GM12878 (cell line): Measurements from ENCODE around the gene YARS1. TPM values are rescaled to one million over a fixed set of nuclear protein-coding genes. Genes with fewer than 3 reads are reported as not detected.

Experiments
- ATAC-seq: fragments of 200-7000 bp; cut with Tn5 transposase; 3 replicates; pipeline ENCODE4 v1.9.1; 2020; ENCODE audit warnings: mild to moderate bottlenecking, moderate library complexity
- BruUV-seq: library from RNA; stranded (reverse); fragments of 400-500 nt; replicated peaks from 2 replicates; lab custom pipeline; 2021; lab: Mats Ljungman, UMichigan
- CTCF ChIA-PET: fragments of 300-600 bp; sonication (Branson Sonifier 250); formaldehyde crosslinking; extraction: SDS; loops from one replicate; lab custom pipeline; 2021; ENCODE audit warnings: inconsistent platforms; lab: Yijun Ruan, JAX
- POLR2A ChIA-PET: fragments of 350-600 bp; formaldehyde crosslinking; extraction: SDS; loops from one replicate; lab custom pipeline; 2021; ENCODE audit warnings: inconsistent platforms; lab: Charles Lee
- RAD21 ChIA-PET: fragments of 300-600 bp; sonication (Branson Sonifier 250); formaldehyde crosslinking; loops from one replicate; lab custom pipeline; 2023; ENCODE audit warnings: antibody characterized with exemption; ENCODE audit not compliant: unreplicated experiment; lab: Charles Lee
- SMC1A ChIA-PET: fragments of 300-600 bp; sonication (Branson Sonifier 250); formaldehyde crosslinking; loops from one replicate; lab custom pipeline; 2023; ENCODE audit not compliant: unreplicated experiment, uncharacterized antibody; lab: Charles Lee
- DNase-seq: peaks from one replicate; pipeline ENCODE4 v3.0.0-alpha.2; 2011; ENCODE audit warnings: low read depth, low spot score
- FAIRE-seq: peaks from 3 replicates; lab custom pipeline; 2011; peaks lifted over from hg19 to GRCh38; lab: Jason Lieb, UNC
- H2AFZ ChIP-seq: 2 replicates; pipeline ENCODE4 v1.6.0; 2011; ENCODE audit warnings: low read depth, low read length, control low read depth; ENCODE audit not compliant: control insufficient read depth
- H3K27ac ChIP-seq: 2 replicates; pipeline ENCODE4 v1.5.1; 2011; ENCODE audit warnings: control low read depth; ENCODE audit not compliant: control insufficient read depth, insufficient read depth
- H3K27me3 ChIP-seq, 2 experiments: replicated peaks in 1 of 2; 2 replicates each; pipeline versions ENCODE4 v1.6.0 to v1.6.1; 2011; ENCODE audit warnings: low read length in 1 of 2; ENCODE audit not compliant: control insufficient read depth in 2 of 2, insufficient read depth in 2 of 2
- H3K36me3 ChIP-seq, 2 experiments: 2 replicates each; pipeline ENCODE4 v1.5.1; 2011; ENCODE audit warnings: low read length in 1 of 2; ENCODE audit not compliant: control insufficient read depth in 2 of 2, insufficient read depth in 2 of 2
- H3K4me1 ChIP-seq: 2 replicates; pipeline ENCODE4 v1.6.1; 2011; ENCODE audit warnings: mild to moderate bottlenecking, low read length, moderate library complexity, mixed read lengths; ENCODE audit not compliant: control insufficient read depth, insufficient read depth
- H3K4me2 ChIP-seq: 2 replicates; pipeline ENCODE4 v1.6.0; 2011; ENCODE audit warnings: control low read depth; ENCODE audit not compliant: control insufficient read depth, insufficient read depth
- H3K4me3 ChIP-seq: fragments of 200-600 bp; sonication (generic); 2 replicates; pipeline ENCODE4 v1.5.1; 2016
- H3K79me2 ChIP-seq: 2 replicates; pipeline ENCODE4 v1.6.0; 2011; ENCODE audit warnings: low read length; ENCODE audit not compliant: control insufficient read depth, insufficient read depth
- H3K9ac ChIP-seq: 2 replicates; pipeline ENCODE4 v1.8.0; 2011; ENCODE audit warnings: low read length, control low read depth, mixed read lengths; ENCODE audit not compliant: control insufficient read depth, insufficient read depth
- H3K9me3 ChIP-seq: replicated peaks from 3 replicates; pipeline ENCODE4 v1.5.1; 2011; ENCODE audit warnings: mild to moderate bottlenecking, low read length; ENCODE audit not compliant: control insufficient read depth, insufficient read depth
- H4K20me1 ChIP-seq: 2 replicates; pipeline ENCODE4 v1.6.0; 2011; ENCODE audit not compliant: control insufficient read depth, insufficient read depth
- ATF7 ChIP-seq: fragments of 450-650 bp; IDR thresholded peaks from 2 replicates; pipeline ENCODE4 v1.6.1; 2016; ENCODE audit warnings: low read depth, mild to moderate bottlenecking
- BHLHE40 ChIP-seq, 2 experiments: fragments of 450-650 bp in 1 of 2; IDR thresholded peaks; 2 replicates each; pipeline ENCODE4 v1.6.1; 2011 to 2017; ENCODE audit warnings: low read depth in 2 of 2, borderline replicate concordance in 1 of 2, improper control_type of control experiment in 1 of 2, low read length in 1 of 2, mild to moderate bottlenecking in 1 of 2
- CREB1 ChIP-seq: IDR thresholded peaks from 2 replicates; pipeline ENCODE4 v1.6.1; 2012; ENCODE audit warnings: low read depth, mild to moderate bottlenecking, inconsistent platforms
- EZH2 ChIP-seq: IDR thresholded peaks from 2 replicates; pipeline ENCODE4 v1.6.1; 2012; ENCODE audit warnings: low read depth, mild to moderate bottlenecking, control low read depth, inconsistent platforms, low read length, borderline replicate concordance; ENCODE audit not compliant: control insufficient read depth
- KLF5 ChIP-seq: fragments of 450-650 bp; IDR thresholded peaks from 2 replicates; pipeline ENCODE4 v1.6.1; 2014; ENCODE audit warnings: mild to moderate bottlenecking; ENCODE audit not compliant: partially characterized antibody
- MTA2 ChIP-seq: fragments of 450-650 bp; IDR thresholded peaks from 2 replicates; pipeline ENCODE4 v1.6.1; 2016; ENCODE audit warnings: low read depth, mild to moderate bottlenecking, moderate library complexity
- NFIC ChIP-seq: IDR thresholded peaks from 2 replicates; pipeline ENCODE4 v1.6.1; 2012; ENCODE audit warnings: low read depth, mild to moderate bottlenecking, inconsistent platforms, low read length, moderate library complexity
- NFXL1 ChIP-seq: fragments of 450-650 bp; IDR thresholded peaks from 2 replicates; pipeline ENCODE4 v1.6.1; 2017; ENCODE audit warnings: antibody characterized with exemption, mild to moderate bottlenecking, borderline replicate concordance
- POLR2AphosphoS5 ChIP-seq: IDR thresholded peaks from 2 replicates; pipeline ENCODE4 v1.6.1; 2011; ENCODE audit warnings: mild to moderate bottlenecking, low read length, inconsistent platforms
- WGBS: methylation state at CpG from one replicate; pipeline ENCODE4 v1.1.6; 2016; ENCODE audit warnings: low lambda C conversion rate; ENCODE audit not compliant: insufficient replicate concordance, insufficient coverage; ENCODE audit errors: missing lambda C conversion rate; 5-methylcytosine and 5-hydroxymethylcytosine counted together
- in situ Hi-C: fragments of 300-500 bp; cut with MboI; formaldehyde crosslinking; loops from 9 replicates; pipeline ENCODE4 v1.14.3; 2018; ENCODE audit warnings: mixed read lengths
- intact Hi-C: fragments of 100-400 bp; cut with micrococcal nuclease; formaldehyde crosslinking; loops from one replicate; pipeline ENCODE4 v1.14.2; 2022; ENCODE audit not compliant: unreplicated experiment
- polyA plus RNA-seq, 11 experiments: library from polyadenylated mRNA; depleted of rRNA in 4 of 11; unstranded in 6 of 11; stranded (reverse) in 5 of 11; fragments of >200 nt; fragmentation: Nextera tagmentation in 4 of 11; fragmentation: Illumina TruSeq in 1 of 11; extraction: Ambion mirVana in 4 of 11; extraction: Trizol in 1 of 11; gene quantifications; 1 replicate in 1 of 11; 2 replicates in 10 of 11; pipeline versions ENCODE4 v1.2.1 to v1.2.3, GENCODE V29; 2011 to 2016; ENCODE audit warnings: inconsistent platforms in 2 of 11, missing spikeins in 2 of 11, low read depth in 1 of 11
- total RNA-seq, 4 experiments: library from RNA; depleted of rRNA in 3 of 4; stranded (reverse); fragments of >200 nt in 3 of 4; fragmentation: Illumina TruSeq in 1 of 4; extraction: Trizol in 1 of 4; gene quantifications; 2 replicates each; pipeline versions ENCODE4 v1.2.1 to v1.2.3, GENCODE V29; 2013 to 2021
- TF ChIP-seq, protein P1 (sequence below): fragments of 450-650 bp; IDR thresholded peaks from 2 replicates; pipeline ENCODE4 v1.6.1; 2017; ENCODE audit warnings: antibody characterized with exemption, mild to moderate bottlenecking, moderate library complexity

Gene YARS1
- total and polyA plus RNA-seq, 10 of the 15 experiments (the other 5 are each of a cell fraction or from before 2014, with no cell fraction given) = 39.9 to 202 (median 136) TPM

DNA sequence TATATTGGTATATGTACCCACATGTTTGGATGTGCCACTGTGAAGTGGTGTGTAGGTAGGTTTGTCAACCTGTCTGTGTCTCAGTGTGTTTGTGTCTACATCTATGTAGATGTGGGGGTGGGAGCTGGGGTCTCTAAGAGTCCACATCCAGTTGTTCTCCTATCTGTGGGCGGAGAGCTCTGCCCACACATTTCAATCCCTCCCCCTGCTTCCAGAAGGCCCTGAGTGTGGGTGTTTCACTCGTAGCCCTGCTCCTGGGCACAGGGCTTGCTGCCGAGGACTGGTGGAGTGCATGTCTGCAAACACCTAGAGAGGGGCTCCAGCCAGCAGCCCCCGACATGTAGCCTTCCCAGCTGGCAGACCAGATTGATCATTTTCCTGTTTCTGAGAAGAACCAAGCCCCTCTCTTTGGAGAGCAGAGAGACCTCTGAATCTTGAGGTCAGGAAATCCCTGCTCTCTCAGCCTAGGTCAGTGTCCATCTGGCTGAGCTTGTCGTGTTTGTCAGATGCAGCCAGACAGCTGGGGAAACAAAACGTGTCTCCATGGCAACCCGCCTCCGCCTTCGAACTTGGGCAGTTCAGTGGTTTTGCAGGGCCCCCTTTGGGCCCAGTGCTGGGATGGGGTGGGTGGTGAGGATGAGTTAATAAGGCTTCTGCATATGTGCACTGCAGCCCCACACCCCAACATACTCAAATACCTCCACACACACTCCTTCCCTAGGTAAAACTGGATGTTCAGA, 83.4 kb downstream of the YARS1 start (continued):
- no peak for TF ChIP-seq NFXL1
- TF ChIP-seq, protein P1, sequence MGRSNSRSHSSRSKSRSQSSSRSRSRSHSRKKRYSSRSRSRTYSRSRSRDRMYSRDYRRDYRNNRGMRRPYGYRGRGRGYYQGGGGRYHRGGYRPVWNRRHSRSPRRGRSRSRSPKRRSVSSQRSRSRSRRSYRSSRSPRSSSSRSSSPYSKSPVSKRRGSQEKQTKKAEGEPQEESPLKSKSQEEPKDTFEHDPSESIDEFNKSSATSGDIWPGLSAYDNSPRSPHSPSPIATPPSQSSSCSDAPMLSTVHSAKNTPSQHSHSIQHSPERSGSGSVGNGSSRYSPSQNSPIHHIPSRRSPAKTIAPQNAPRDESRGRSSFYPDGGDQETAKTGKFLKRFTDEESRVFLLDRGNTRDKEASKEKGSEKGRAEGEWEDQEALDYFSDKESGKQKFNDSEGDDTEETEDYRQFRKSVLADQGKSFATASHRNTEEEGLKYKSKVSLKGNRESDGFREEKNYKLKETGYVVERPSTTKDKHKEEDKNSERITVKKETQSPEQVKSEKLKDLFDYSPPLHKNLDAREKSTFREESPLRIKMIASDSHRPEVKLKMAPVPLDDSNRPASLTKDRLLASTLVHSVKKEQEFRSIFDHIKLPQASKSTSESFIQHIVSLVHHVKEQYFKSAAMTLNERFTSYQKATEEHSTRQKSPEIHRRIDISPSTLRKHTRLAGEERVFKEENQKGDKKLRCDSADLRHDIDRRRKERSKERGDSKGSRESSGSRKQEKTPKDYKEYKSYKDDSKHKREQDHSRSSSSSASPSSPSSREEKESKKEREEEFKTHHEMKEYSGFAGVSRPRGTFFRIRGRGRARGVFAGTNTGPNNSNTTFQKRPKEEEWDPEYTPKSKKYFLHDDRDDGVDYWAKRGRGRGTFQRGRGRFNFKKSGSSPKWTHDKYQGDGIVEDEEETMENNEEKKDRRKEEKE = no peak
- peak; percentile 35; the same call in 1 of the 2 replicates for TF ChIP-seq MTA2
- no peak for TF ChIP-seq KLF5
- TF ChIP-seq, all 136 proteins: peak for 14

GRCh38 chr1:32729254-32730046, 87.7 kb downstream of the YARS1 start:
- SMC1A ChIA-PET = interaction anchor here (1.0 to 1.4 kb wide), 2 partner anchors 23 to 45 kb away, joined by 3 to 4 read pairs; no protein-coding TSS in a partner anchor
- Histone ChIP-seq H3K4me3 (no peak overlapping the region), H3K9ac (no peak overlapping the region), H3K27ac (no peak overlapping the region), H3K4me2 (no peak overlapping the region), H4K20me1 (no peaks in the 10 kb centered on the region), H3K9me3 (no peaks in the 10 kb centered on the region), H3K27me3 (peaks cover 0 to 1% of the 10 kb centered on the region in 2 experiments; a peak in 1 of 4 replicates), H3K4me1 (peaks cover 15% of the 10 kb centered on the region), H2AFZ (no peak overlapping the region), H3K36me3 (no peaks in the 10 kb centered on the region), H3K79me2 (no peaks in the 10 kb centered on the region)
- RAD21 ChIA-PET = interaction anchor here (1.2 to 2.2 kb wide), 3 partner anchors 17 to 146 kb away, joined by 3 to 10 read pairs (median 6); no protein-coding TSS in a partner anchor
- intact Hi-C loops (no loop called here), in situ Hi-C loops (no loop called here)
- TF ChIP-seq POLR2AphosphoS5 (no peak), ATF7 (no peak), BHLHE40 (IDR thresholded peaks at IDR 0.05; ENCODE audit: borderline replicate concordance in 1 of 2, low read depth in 2 of 2, low read length in 1 of 2) (peak in 1 of 2 experiments; percentile 44; a peak in 1 of 4 replicates), CREB1 (no peak), NFIC (no peak), EZH2 (no peak)
- POLR2A ChIA-PET = interaction anchor here (0.6 kb wide), 1 partner anchor 415 kb away, joined by 3 read pairs; no protein-coding TSS in a partner anchor
- CTCF ChIA-PET = interaction anchor here (0.7 to 1.0 kb wide), 3 partner anchors 17 to 146 kb away, joined by 3 to 5 read pairs (median 4); no protein-coding TSS in a partner anchor
- ATAC-seq (no peak), DNase-seq (no peak), FAIRE-seq (no peak)
- no TSS peak for BruUV-seq
- WGBS = 35% methylated on average over 14 of the region's 14 CpGs
